GM12891 (cell line): Measurements from ENCODE around the gene UBE2C.

Experiments used
- PAX5 ChIP-seq: IDR thresholded peaks from 2 replicates; pipeline ENCODE4 v1.6.1; 2011; ENCODE audit warnings: low read length, moderate library complexity, mild to moderate bottlenecking; ENCODE audit not compliant: insufficient read depth, severe bottlenecking
- POLR2A ChIP-seq: IDR thresholded peaks from 2 replicates; pipeline ENCODE4 v1.6.1; 2011; ENCODE audit warnings: low read depth, low read length, control low read depth
- POLR2AphosphoS5 ChIP-seq: IDR thresholded peaks from 2 replicates; pipeline ENCODE4 v1.6.1; 2011; ENCODE audit warnings: low read depth, low read length, control low read depth
- POU2F2 ChIP-seq: IDR thresholded peaks from 2 replicates; pipeline ENCODE4 v1.6.1; 2011; ENCODE audit warnings: low read depth, mild to moderate bottlenecking, control low read depth, low read length, moderate library complexity
- SPI1 ChIP-seq: IDR thresholded peaks from 2 replicates; pipeline ENCODE4 v1.6.1; 2011; ENCODE audit warnings: low read depth, low read length, control low read depth
- TAF1 ChIP-seq: IDR thresholded peaks from 2 replicates; pipeline ENCODE4 v1.6.1; 2011; ENCODE audit warnings: low read depth, low read length, control low read depth

GRCh38 chr20:45834797-45835161 is 22.3 kb downstream of the UBE2C start:
- TF ChIP-seq POLR2AphosphoS5 (no peak), POLR2A (no peak), TAF1 (no peak), POU2F2 (no peak), SPI1 (no peak), PAX5 (no peak)
